Lower lobe of right lung (tissue), 2 donors: ENCODE data around the gene RAB3IP. TPM values are rescaled to one million over a fixed set of nuclear protein-coding genes. Genes with fewer than 3 reads are reported as not detected.
A peak's percentile ranks its signal among the peaks of the same experiment; 100 is the strongest.

Experiments used
- ATAC-seq, 2 donors: fragments of 200-7000 bp; cut with Tn5 transposase; one replicate each; pipeline ENCODE4 v1.9.1; 2020 to 2022; ENCODE audit warnings: mild to moderate bottlenecking in 2 of 2, moderate library complexity in 2 of 2
- DNase-seq: peaks from one replicate; pipeline ENCODE4 v3.0.0-alpha.2; 2020
- H3K27ac ChIP-seq: fragments of 200-600 bp; one replicate; pipeline ENCODE4 v1.8.0; 2022
- H3K27me3 ChIP-seq: fragments of 200-600 bp; one replicate; pipeline ENCODE4 v1.8.0; 2022; ENCODE audit warnings: low read depth
- H3K36me3 ChIP-seq: fragments of 200-600 bp; one replicate; pipeline ENCODE4 v1.8.0; 2022; ENCODE audit warnings: mild to moderate bottlenecking
- H3K4me1 ChIP-seq: fragments of 200-600 bp; one replicate; pipeline ENCODE4 v1.8.0; 2022
- H3K4me3 ChIP-seq: fragments of 200-600 bp; one replicate; pipeline ENCODE4 v1.8.0; 2022; ENCODE audit warnings: mild to moderate bottlenecking
- H3K9me3 ChIP-seq: fragments of 200-600 bp; one replicate; pipeline ENCODE4 v1.8.0; 2022
- intact Hi-C: fragments of 100-400 bp; cut with DNase I; formaldehyde crosslinking; loops from one replicate; pipeline ENCODE4 v1.11.0; 2022
- total RNA-seq: library from RNA; stranded (reverse); fragmentation: NEBNext Ultra II Directional; extraction: Animal tissue kit (Norgen Biotek cat#: 25700); gene quantifications from one replicate; pipeline ENCODE4 v1.2.1, GENCODE V29; 2021
- TF ChIP-seq, protein P1 (sequence below): fragments of 200-600 bp; IDR thresholded peaks from one replicate; pipeline ENCODE4 v1.8.0; 2022; ENCODE audit warnings: antibody characterized with exemption, mild to moderate bottlenecking
- donor health status: DM: no; HTN: yes; CAD: no; lungs with severe emphysema.

Gene RAB3IP
- total RNA-seq, 1 donor from 2014 or later, result 28.2 TPM

DNA sequence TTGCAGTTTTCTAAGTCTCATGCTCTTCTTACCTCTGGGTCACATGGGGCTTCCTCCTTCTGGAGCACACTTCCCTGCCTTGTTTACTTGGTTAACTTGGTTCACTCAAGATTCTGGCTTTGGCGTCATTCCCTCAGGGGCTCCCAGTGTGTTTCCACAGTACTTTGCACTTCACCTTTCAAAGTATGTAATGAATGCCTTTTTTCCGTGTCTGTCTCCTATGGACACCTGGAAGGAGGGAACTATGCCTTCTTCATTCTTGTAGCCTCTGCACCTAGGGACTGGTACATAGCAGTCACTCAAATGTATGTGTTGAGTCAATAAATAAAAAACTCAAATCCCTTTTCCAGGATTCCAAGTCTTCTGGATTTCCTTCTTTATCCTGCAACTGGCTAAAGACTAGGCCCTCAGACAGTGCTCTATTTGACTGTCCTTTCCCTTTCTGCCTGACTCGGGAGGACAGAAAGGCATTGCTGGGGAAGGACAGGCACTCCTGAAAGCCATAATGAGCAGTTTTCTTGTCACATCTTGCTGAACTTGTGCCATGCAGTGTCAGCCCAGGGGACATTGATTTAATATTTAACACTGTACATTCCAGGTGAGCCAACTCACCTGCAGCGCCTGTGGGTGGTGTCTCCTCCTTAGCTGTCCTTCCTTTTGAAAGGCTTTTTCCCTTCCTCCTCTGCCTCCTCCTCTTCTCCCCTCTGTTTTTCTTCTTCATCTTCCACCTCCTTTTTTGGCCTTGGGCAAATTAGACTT, 99.2 kb downstream of the RAB3IP start:
- Histone ChIP-seq H3K9me3 (no peaks in the 10 kb centered on the region), H3K36me3 (no peaks in the 10 kb centered on the region), H3K4me3 (no peak overlapping the region), H3K4me1 (peaks cover 9% of the 10 kb centered on the region), H3K27me3 (no peaks in the 10 kb centered on the region), H3K27ac (no peak overlapping the region)
- DNase-seq (no peak), ATAC-seq (peak; percentile 68 to 77)
- TF ChIP-seq, protein P1, sequence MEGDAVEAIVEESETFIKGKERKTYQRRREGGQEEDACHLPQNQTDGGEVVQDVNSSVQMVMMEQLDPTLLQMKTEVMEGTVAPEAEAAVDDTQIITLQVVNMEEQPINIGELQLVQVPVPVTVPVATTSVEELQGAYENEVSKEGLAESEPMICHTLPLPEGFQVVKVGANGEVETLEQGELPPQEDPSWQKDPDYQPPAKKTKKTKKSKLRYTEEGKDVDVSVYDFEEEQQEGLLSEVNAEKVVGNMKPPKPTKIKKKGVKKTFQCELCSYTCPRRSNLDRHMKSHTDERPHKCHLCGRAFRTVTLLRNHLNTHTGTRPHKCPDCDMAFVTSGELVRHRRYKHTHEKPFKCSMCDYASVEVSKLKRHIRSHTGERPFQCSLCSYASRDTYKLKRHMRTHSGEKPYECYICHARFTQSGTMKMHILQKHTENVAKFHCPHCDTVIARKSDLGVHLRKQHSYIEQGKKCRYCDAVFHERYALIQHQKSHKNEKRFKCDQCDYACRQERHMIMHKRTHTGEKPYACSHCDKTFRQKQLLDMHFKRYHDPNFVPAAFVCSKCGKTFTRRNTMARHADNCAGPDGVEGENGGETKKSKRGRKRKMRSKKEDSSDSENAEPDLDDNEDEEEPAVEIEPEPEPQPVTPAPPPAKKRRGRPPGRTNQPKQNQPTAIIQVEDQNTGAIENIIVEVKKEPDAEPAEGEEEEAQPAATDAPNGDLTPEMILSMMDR, result no peak
- intact Hi-C loops, result no loop called here

- intact Hi-C loops, result no loop called here
- H3K4me3 ChIP-seq, result no peak overlapping the region
- H3K9me3 ChIP-seq, result no peaks in the 10 kb centered on the region
- DNase-seq, result no peak
- H3K27me3 ChIP-seq, result no peaks in the 10 kb centered on the region
- TF ChIP-seq, protein P1, result no peak
- no peaks in the 10 kb centered on the region for H3K36me3 ChIP-seq
- no peak overlapping the region for H3K27ac ChIP-seq
- ATAC-seq, result no peak
- H3K4me1 ChIP-seq, result no peaks in the 10 kb centered on the region
Measured at GRCh38 chr12:69840727-69841126, 102.1 kb downstream of the RAB3IP start.

GRCh38 chr12:69843608-69844007, 104.9 kb downstream of the RAB3IP start:
- no peak overlapping the region for H3K27ac ChIP-seq
- no peak for ATAC-seq
- TF ChIP-seq, protein P1, result no peak

DNA sequence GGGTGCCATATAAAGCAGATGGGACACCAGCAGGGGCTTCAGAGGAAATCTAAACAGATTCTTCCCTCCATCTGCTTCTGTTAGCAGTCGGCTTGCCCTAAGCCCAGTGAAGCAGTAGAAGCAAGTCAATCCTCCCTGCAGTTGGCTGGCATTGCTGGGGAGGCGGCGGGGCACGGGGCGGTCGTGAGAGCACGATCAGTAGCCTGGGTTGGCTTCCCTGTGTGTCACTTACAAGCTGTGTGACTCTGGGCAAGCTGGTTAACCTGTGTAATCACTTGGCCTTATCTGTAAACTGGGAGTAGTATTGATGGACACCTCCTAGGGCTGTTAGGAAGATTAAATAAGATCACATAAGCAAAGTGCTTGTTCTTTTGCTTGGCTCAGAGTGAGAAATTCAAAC, 105.8 kb downstream of the RAB3IP start:
- DNase-seq (no peak), ATAC-seq (no peak)
- H3K4me1 ChIP-seq, result no peaks in the 10 kb centered on the region
- no peaks in the 10 kb centered on the region for H3K9me3 ChIP-seq
- H3K27ac ChIP-seq, result no peak overlapping the region
- H3K36me3 ChIP-seq, result no peaks in the 10 kb centered on the region
- H3K4me3 ChIP-seq, result no peak overlapping the region
- H3K27me3 ChIP-seq, result no peaks in the 10 kb centered on the region
- TF ChIP-seq, protein P1, result no peak
- intact Hi-C loops, result no loop called here

More at GRCh38 chr12:69843608-69844007, 104.9 kb downstream of the RAB3IP start:
- no peak for DNase-seq
- intact Hi-C loops, result no loop called here
- no peaks in the 10 kb centered on the region for H3K36me3 ChIP-seq
- H3K4me3 ChIP-seq, result no peak overlapping the region
- H3K9me3 ChIP-seq, result no peaks in the 10 kb centered on the region
- no peaks in the 10 kb centered on the region for H3K4me1 ChIP-seq
- H3K27me3 ChIP-seq, result no peaks in the 10 kb centered on the region

GRCh38 chr12:69844836-69845235, 106.2 kb downstream of the RAB3IP start:
- TF ChIP-seq, protein P1, result no peak
- no peak for ATAC-seq
- H3K4me3 ChIP-seq, result no peak overlapping the region
- no peak overlapping the region for H3K27ac ChIP-seq
- no peak for DNase-seq
- no peaks in the 10 kb centered on the region for H3K36me3 ChIP-seq
- no peaks in the 10 kb centered on the region for H3K9me3 ChIP-seq
- no peaks in the 10 kb centered on the region for H3K27me3 ChIP-seq
- H3K4me1 ChIP-seq, result no peaks in the 10 kb centered on the region
- intact Hi-C loops, result no loop called here
